Esophagus muscularis mucosa (tissue), 4 donors: ENCODE measurements around the gene BMPR1B. TPM values are rescaled to one million over a fixed set of nuclear protein-coding genes. Genes with fewer than 3 reads are reported as not detected.

ENCODE experiments used
- DNase-seq: peaks from one replicate; pipeline ENCODE4 v3.0.0-alpha.2; 2017; ENCODE audit errors: extremely low spot score
- H3K27ac ChIP-seq, 4 donors: fragments of 200-600 bp; sonication (generic); replicated peaks in 1 of 4; 1 replicate in 3 of 4; 2 replicates in 1 of 4; pipeline ENCODE4 v1.5.1; 2016 to 2019; ENCODE audit warnings: mild to moderate bottlenecking in 1 of 4
- H3K27me3 ChIP-seq, 4 donors: fragments of 200-600 bp; sonication (generic); one replicate each; pipeline versions ENCODE4 v1.5.1 to v1.6.0; 2016 to 2019
- H3K36me3 ChIP-seq, 4 donors: fragments of 200-600 bp; sonication (generic); one replicate each; pipeline ENCODE4 v1.5.1; 2016 to 2019
- H3K4me1 ChIP-seq, 4 donors: fragments of 200-600 bp; sonication (generic); one replicate each; pipeline ENCODE4 v1.5.1; 2016 to 2019
- H3K4me3 ChIP-seq, 4 donors: fragments of 200-600 bp; sonication (generic); 1 replicate in 2 of 4; 2 replicates in 2 of 4; pipeline ENCODE4 v1.5.1; 2016 to 2019; ENCODE audit warnings: mild to moderate bottlenecking in 4 of 4, moderate library complexity in 1 of 4
- H3K9me3 ChIP-seq, 4 donors: fragments of 200-600 bp; sonication (generic); 1 replicate in 3 of 4; 2 replicates in 1 of 4; pipeline ENCODE4 v1.5.1; 2016 to 2019
- EP300 ChIP-seq: sonication (generic); formaldehyde crosslinking; IDR thresholded peaks from one replicate; pipeline ENCODE4 v1.6.1; 2017; ENCODE audit warnings: antibody characterized with exemption
- POLR2A ChIP-seq: fragments of 450-650 bp; IDR thresholded peaks from one replicate; pipeline ENCODE4 v1.6.1; 2017; ENCODE audit warnings: antibody characterized with exemption, moderate library complexity, mild to moderate bottlenecking, low read depth
- POLR2AphosphoS5 ChIP-seq, 2 donors: sonication (generic); formaldehyde crosslinking; IDR thresholded peaks; one replicate each; pipeline ENCODE4 v1.6.1; 2017; ENCODE audit warnings: antibody characterized with exemption in 2 of 2
- WGBS: methylation state at CpG from one replicate; pipeline ENCODE4 v1.1.5; 2018; 5-methylcytosine and 5-hydroxymethylcytosine counted together
- intact Hi-C: fragments of 100-400 bp; cut with DNase I; formaldehyde crosslinking; loops from one replicate; pipeline ENCODE4 v1.15.1; 2023
- total RNA-seq, 4 donors: library from RNA; depleted of rRNA; stranded (reverse); fragments of >200 nt; gene quantifications; one replicate each; pipeline versions ENCODE4 v1.1.0 to v1.2.1, GENCODE V29; 2016
- TF ChIP-seq, protein P1 (sequence below), 3 experiments: fragments of 200-600 bp in 2 of 3; fragments of 450-650 bp in 1 of 3; sonication (generic) in 2 of 3; IDR thresholded peaks; one replicate each; pipeline ENCODE4 v1.5.1; 2017 to 2019; ENCODE audit warnings: antibody characterized with exemption in 3 of 3, mild to moderate bottlenecking in 2 of 3, moderate library complexity in 1 of 3

Gene BMPR1B
- total RNA-seq, 4 donors from 2014 or later: 11.3 to 22.0 (median 17.6) TPM

DNA sequence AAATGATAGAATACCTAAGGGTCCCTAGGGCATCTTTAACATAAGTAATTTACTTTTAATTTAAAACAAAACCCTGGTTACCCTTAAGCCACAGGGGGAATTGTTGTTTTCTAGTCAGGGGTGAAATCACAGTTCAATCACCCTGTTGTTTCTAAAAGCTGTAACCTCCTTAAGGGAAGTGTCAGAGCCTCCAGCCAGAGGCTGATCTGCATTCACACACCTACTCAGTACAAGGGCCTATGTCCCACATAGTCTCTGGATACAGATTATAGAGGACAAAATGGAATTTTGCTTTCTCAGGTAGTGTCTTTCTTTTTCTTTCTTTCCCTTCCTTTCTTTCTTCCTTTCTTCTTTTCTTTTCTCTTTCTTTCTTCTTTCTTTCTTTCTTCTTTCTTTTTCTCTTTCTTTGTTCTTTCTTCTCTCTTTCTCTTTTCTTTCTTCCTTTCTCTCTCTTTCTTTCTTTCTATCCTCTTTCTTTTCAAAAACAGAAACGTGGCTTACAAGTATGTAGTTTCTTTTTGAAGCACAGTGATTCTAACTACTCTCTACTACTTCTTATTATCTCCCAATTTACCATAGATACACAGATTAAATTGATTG, 31.1 kb upstream of the BMPR1B start:
- 63% methylated on average over 1 of the region's 1 CpG for WGBS
- intact Hi-C loops: no loop called here

DNA sequence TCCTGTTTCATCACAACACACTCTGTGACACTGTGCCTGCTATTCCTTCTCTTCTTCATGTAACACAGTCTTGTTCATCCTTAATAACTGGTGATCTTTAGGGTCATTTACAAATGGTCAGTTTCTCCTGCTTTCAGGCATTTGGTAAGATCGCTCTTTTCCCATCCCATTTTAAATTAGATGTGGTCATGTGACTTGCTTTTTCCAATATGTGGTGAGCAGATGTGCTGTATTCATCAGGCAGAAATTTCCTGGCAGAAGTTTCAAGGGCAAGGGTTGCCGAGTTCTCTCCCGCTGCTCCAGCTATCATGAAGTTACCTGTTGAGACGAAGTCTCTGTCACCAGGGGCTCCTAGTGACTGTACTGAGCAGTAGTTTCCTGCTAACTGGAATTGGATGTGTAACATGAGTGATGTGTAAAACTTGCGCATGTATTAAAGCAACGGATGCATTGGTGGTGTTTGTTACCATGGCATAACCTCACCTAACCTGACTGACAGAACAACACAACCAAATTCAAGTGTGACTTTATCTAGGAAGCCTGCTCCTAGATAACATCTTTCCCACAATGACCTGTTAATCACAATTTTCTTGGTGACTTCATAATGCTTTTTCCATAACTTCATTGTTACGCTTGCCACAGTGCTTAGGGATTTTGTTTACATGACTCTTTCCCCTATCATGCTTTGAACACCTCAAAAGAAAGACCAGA, 29.5 kb upstream of the BMPR1B start:
- intact Hi-C loops: no loop called here

More for the DNA sequence above, 31.1 kb upstream of the BMPR1B start:
- H3K36me3 ChIP-seq: no peaks in the 10 kb centered on the region
- H3K27ac ChIP-seq: no peak overlapping the region
- H3K4me3 ChIP-seq: no peak overlapping the region
- H3K27me3 ChIP-seq: no peaks in the 10 kb centered on the region
- no peaks in the 10 kb centered on the region for H3K4me1 ChIP-seq
- no peaks in the 10 kb centered on the region for H3K9me3 ChIP-seq
- TF ChIP-seq POLR2AphosphoS5 (IDR thresholded peaks at IDR 0.05): no peak
- no peak for TF ChIP-seq POLR2A
- no peak for TF ChIP-seq EP300
- TF ChIP-seq, protein P1, sequence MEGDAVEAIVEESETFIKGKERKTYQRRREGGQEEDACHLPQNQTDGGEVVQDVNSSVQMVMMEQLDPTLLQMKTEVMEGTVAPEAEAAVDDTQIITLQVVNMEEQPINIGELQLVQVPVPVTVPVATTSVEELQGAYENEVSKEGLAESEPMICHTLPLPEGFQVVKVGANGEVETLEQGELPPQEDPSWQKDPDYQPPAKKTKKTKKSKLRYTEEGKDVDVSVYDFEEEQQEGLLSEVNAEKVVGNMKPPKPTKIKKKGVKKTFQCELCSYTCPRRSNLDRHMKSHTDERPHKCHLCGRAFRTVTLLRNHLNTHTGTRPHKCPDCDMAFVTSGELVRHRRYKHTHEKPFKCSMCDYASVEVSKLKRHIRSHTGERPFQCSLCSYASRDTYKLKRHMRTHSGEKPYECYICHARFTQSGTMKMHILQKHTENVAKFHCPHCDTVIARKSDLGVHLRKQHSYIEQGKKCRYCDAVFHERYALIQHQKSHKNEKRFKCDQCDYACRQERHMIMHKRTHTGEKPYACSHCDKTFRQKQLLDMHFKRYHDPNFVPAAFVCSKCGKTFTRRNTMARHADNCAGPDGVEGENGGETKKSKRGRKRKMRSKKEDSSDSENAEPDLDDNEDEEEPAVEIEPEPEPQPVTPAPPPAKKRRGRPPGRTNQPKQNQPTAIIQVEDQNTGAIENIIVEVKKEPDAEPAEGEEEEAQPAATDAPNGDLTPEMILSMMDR (IDR thresholded peaks at IDR 0.05): no peak
- no peak for DNase-seq

DNA sequence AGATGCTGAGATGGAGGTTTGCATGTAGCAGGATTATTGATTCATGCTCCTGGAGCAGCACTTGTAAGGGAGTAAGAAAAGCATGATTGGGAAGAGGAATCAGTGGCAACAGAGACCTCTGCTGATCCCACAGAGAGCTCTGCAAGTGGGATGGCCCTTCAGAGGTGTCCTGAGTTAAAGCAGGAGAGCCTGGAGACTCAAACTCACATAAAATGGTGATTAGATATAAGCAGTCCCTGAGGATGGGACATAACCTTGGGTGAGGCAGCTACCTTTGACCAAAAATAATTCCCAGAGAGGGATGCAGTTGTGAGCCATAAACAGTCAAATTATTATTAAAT, 25.4 kb upstream of the BMPR1B start:
- Histone ChIP-seq H3K27ac (no peak overlapping the region), H3K36me3 (no peaks in the 10 kb centered on the region), H3K4me3 (no peak overlapping the region), H3K4me1 (no peaks in the 10 kb centered on the region), H3K9me3 (no peaks in the 10 kb centered on the region), H3K27me3 (no peaks in the 10 kb centered on the region)
- TF ChIP-seq EP300: no peak
- TF ChIP-seq, protein P1 (IDR thresholded peaks at IDR 0.05): no peak
- TF ChIP-seq POLR2AphosphoS5 (IDR thresholded peaks at IDR 0.05): no peak
- TF ChIP-seq POLR2A: no peak
- intact Hi-C loops: no loop called here
- no peak for DNase-seq

More for the DNA sequence above, 29.5 kb upstream of the BMPR1B start:
- no peak for TF ChIP-seq EP300
- TF ChIP-seq POLR2A: no peak
- TF ChIP-seq, protein P1 (IDR thresholded peaks at IDR 0.05): no peak
- no peak for TF ChIP-seq POLR2AphosphoS5 (IDR thresholded peaks at IDR 0.05)
- H3K27me3 ChIP-seq: no peaks in the 10 kb centered on the region
- H3K4me1 ChIP-seq: no peaks in the 10 kb centered on the region
- H3K36me3 ChIP-seq: no peaks in the 10 kb centered on the region
- DNase-seq: no peak
- H3K27ac ChIP-seq: no peak overlapping the region
- no peak overlapping the region for H3K4me3 ChIP-seq
- H3K9me3 ChIP-seq: no peaks in the 10 kb centered on the region
- over 99% methylated on average over 7 of the region's 7 CpGs for WGBS

DNA sequence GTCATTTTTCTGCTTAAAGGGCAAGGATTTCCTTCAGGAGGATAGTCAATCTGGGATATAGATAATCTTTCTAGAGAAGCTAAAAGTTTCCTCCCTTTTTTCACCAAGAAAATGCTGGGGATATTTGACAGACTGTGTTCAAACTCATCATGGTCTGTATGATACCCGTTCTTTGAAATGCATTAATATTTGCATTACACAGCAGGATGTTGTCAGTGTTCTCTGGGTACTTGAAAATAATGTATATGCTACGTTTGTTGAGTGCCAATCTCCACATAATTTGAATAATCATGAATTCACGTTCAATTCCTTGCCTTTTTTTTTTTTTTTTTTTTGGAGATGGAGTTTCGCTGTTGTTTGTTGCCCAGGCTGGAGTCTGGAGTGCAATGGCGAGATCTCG, 18.0 kb upstream of the BMPR1B start:
- no peak for DNase-seq
- no peaks in the 10 kb centered on the region for H3K27me3 ChIP-seq
- no peaks in the 10 kb centered on the region for H3K36me3 ChIP-seq
- TF ChIP-seq, protein P1 (IDR thresholded peaks at IDR 0.05): no peak
- TF ChIP-seq POLR2A: no peak
- no peaks in the 10 kb centered on the region for H3K4me1 ChIP-seq
- no peak overlapping the region for H3K27ac ChIP-seq
- H3K9me3 ChIP-seq: no peaks in the 10 kb centered on the region
- 96% methylated on average over 6 of the region's 6 CpGs for WGBS
- intact Hi-C loops: no loop called here
- no peak overlapping the region for H3K4me3 ChIP-seq

DNA sequence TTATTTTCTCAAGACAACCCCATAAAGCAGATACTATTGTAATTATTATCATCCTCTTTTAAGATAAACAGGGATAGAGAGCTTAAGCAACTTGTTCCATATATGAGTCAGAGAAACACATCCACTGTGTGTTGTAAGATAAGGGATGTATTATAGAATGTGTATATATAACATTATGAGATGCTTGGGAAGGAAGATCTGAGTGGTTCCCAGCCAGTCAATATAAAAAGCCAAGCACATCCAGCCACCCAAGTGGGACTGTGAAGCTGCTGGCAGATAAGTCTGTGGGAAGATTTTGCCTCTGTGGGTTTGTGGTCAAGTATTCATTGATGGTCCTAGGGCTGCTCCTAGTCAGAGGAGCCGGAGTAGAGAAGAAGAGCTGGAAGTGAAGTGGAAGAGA, 16.5 kb upstream of the BMPR1B start:
- intact Hi-C loops: no loop called here
- H3K4me1 ChIP-seq: no peaks in the 10 kb centered on the region
- no peaks in the 10 kb centered on the region for H3K9me3 ChIP-seq
- no peak overlapping the region for H3K27ac ChIP-seq
- no peaks in the 10 kb centered on the region for H3K36me3 ChIP-seq
- DNase-seq: no peak
- H3K27me3 ChIP-seq: no peaks in the 10 kb centered on the region
- 88% methylated on average over 1 of the region's 1 CpG for WGBS
- no peak for TF ChIP-seq EP300
- no peak for TF ChIP-seq POLR2AphosphoS5 (IDR thresholded peaks at IDR 0.05)
- H3K4me3 ChIP-seq: no peak overlapping the region
